Subcutaneous adipose tissue (tissue), 4 donors: ENCODE measurements around the gene C15orf61. TPM values are rescaled to one million over a fixed set of nuclear protein-coding genes. Genes with fewer than 3 reads are reported as not detected.

Source experiments
- total RNA-seq, 4 donors: library from RNA; depleted of rRNA; stranded (reverse); fragments of >200 nt; gene quantifications; one replicate each; pipeline ENCODE4 v1.1.0, GENCODE V29; 2016
- TF ChIP-seq, protein P1 (sequence below): fragments of 450-650 bp; IDR thresholded peaks from one replicate; pipeline ENCODE4 v1.5.1; 2016; ENCODE audit warnings: low read depth, mild to moderate bottlenecking, control low read depth, antibody characterized with exemption, moderate library complexity

The C15orf61 gene
- total RNA-seq: 10 to 100 TPM in 2 of 4 donors, 1 to 10 TPM in 2; 7.2 to 12.8 (median 9.0) TPM

- TF ChIP-seq, protein P1, sequence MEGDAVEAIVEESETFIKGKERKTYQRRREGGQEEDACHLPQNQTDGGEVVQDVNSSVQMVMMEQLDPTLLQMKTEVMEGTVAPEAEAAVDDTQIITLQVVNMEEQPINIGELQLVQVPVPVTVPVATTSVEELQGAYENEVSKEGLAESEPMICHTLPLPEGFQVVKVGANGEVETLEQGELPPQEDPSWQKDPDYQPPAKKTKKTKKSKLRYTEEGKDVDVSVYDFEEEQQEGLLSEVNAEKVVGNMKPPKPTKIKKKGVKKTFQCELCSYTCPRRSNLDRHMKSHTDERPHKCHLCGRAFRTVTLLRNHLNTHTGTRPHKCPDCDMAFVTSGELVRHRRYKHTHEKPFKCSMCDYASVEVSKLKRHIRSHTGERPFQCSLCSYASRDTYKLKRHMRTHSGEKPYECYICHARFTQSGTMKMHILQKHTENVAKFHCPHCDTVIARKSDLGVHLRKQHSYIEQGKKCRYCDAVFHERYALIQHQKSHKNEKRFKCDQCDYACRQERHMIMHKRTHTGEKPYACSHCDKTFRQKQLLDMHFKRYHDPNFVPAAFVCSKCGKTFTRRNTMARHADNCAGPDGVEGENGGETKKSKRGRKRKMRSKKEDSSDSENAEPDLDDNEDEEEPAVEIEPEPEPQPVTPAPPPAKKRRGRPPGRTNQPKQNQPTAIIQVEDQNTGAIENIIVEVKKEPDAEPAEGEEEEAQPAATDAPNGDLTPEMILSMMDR: no peak
Observed at GRCh38 chr15:67521029-67521782, at the start of gene C15orf61. Gene C15orf61, plus strand, starts transcription at chr15:67521131. Its CDS starts 118 bp downstream, at chr15:67521249.

- TF ChIP-seq, protein P1: no peak
Observed at GRCh38 chr15:67472957-67473356, 48.0 kb upstream of the C15orf61 start.

DNA sequence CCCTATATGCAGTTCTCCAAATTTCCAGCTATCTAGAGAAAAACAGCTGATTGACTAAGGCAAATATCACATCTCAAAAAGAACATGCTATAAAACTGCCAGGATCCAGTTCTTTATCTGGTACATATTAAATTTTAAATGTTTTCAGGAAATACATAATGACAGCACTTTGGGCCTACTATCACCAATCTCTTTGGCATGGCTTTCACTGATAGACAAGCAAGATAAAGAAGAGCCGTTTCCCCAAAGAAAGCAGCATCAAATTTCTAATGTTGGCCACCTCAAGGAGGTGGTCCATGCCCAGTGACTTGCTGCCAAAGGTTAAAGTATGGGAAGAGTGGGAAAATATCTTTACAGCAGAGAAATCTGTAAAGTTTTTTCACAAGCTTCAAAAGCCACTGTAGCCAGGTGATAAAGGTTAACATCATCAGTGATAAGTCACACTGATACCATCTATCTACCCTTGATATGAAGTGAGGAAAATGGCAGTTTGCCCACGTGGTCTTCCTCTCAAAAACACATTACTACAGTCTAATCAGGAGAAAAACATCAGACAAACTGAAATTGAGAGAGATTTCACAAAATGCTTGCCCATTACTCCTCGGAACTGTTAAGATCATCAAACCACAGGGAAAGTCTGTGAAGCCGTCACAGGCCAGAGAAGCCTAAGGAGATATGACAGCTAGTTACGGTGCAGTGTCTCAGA lies 46.4 kb upstream of the C15orf61 start:
- TF ChIP-seq, protein P1: no peak

DNA sequence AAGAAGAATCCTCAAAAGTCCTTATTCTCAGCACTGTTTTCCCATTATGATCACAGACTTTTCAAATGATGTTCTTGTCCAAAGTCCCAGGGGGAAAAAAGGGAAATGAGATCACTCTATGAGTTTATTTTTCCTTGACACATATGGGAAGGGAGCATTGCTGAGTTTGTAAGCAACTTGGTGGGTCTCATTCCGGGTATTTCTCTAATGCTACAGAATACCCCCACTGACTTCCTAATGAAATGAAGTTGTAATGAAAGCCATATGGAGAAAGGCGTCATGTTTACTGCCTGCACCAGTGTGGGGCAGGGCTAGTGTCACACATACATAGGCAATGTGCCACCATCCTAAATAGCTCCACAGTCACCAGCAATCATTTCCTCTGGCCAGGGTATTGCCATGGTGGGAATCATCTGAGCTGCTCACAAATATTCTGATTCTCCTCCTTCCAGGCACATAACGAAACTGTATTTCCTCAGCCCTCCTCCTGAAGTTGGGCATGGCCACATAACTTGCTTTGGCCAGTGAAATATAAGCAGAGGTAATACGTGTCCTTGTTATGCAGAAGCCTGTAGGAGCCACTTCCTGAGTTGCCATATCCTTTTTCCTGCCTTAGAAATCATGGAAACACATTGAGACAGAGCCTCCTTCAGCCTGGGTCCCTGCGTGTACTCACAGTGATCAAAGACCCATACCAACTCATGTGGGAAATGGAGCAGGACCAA lies 41.0 kb upstream of the C15orf61 start:
- TF ChIP-seq, protein P1: no peak

DNA sequence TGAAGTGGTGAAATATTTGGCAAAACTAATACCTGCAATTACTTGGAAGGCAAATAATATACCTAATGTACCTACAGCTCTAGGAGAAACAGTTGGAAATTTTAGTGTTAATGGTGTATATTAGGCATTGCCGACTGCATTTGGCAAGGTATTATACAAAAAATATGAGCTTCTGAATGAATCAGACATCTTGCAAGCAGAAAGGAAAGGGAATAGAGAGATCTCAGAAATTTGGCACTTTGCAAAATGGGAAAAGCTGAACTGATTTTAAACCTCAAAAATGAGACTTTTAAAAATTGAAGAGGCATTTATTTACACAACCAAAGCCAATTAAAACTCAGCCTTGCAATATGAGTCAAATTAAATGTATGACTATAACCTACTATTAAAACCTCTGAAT lies 40.2 kb upstream of the C15orf61 start:
- TF ChIP-seq, protein P1: no peak

- TF ChIP-seq, protein P1: no peak
Observed at GRCh38 chr15:67481680-67482079, 39.3 kb upstream of the C15orf61 start.

DNA sequence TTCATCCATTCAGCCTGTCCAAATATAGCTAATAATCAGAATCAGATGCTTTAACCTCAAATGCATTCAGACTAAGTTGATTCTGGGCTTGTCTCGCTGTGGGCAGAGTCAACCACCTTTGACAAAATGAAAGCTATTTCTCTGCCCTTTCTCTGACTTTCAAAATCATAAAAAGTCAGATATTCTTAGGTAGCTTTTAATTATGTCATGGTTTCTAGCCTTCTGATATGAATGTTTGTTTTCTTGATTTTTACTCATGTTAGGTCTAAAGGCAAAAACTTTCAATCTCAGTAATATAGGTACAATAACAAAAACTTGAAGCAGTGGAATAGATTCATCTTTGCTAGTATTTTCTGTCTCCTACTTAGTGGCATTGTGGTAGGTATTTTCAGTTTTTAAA lies 25.3 kb upstream of the C15orf61 start:
- TF ChIP-seq, protein P1: no peak
